K562 (cell line): ENCODE data around the gene ZFP36. TPM values are rescaled to one million over a fixed set of nuclear protein-coding genes. Genes with fewer than 3 reads are reported as not detected.

Experiments
- ARHGAP35 ChIP-seq: fragments of 450-650 bp; IDR thresholded peaks from 2 replicates; pipeline ENCODE4 v1.6.1; 2018; ENCODE audit not compliant: partially characterized antibody
- BRF1 ChIP-seq: IDR thresholded peaks from 3 replicates; pipeline ENCODE4 v1.6.1; 2011; ENCODE audit warnings: borderline replicate concordance, mild to moderate bottlenecking; ENCODE audit not compliant: insufficient read length; ENCODE audit errors: extremely low read depth
- CHCHD3 ChIP-seq: fragments of 250-450 bp; sonication (Bioruptor Pico); IDR thresholded peaks from 2 replicates; pipeline ENCODE4 v2.1.2; 2022; ENCODE audit warnings: mild to moderate bottlenecking
- EP400 ChIP-seq: fragments of 450-650 bp; IDR thresholded peaks from 2 replicates; pipeline ENCODE4 v1.6.1; 2017; ENCODE audit warnings: antibody characterized with exemption, mild to moderate bottlenecking, moderate library complexity
- ETS2 ChIP-seq: IDR thresholded peaks from 2 replicates; pipeline ENCODE4 v1.6.1; 2016; ENCODE audit warnings: borderline replicate concordance, missing genetic modification characterization, mild to moderate bottlenecking, moderate library complexity, missing compliant biosample characterization; ENCODE audit not compliant: poor library complexity, severe bottlenecking
- FOS ChIP-seq: IDR thresholded peaks from 3 replicates; pipeline ENCODE4 v1.6.1; 2011; ENCODE audit not compliant: insufficient read length; ENCODE audit errors: extremely low read depth
- JUNB ChIP-seq: fragments of 450-650 bp; formaldehyde crosslinking; conservative IDR thresholded peaks from 2 replicates; pipeline ENCODE4 v1.4.0; 2020; ENCODE audit warnings: mild to moderate bottlenecking
- KLF16 ChIP-seq: IDR thresholded peaks from 2 replicates; pipeline ENCODE4 v1.6.1; 2016; ENCODE audit warnings: antibody characterized with exemption
- MTA2 ChIP-seq: fragments of 450-650 bp; IDR thresholded peaks from 2 replicates; pipeline ENCODE4 v1.6.1; 2016; ENCODE audit warnings: low read depth
- RAD21 ChIP-seq, 2 experiments: fragments of 250-450 bp in 1 of 2; fragments of 450-650 bp in 1 of 2; sonication (Bioruptor Pico) in 1 of 2; formaldehyde crosslinking in 1 of 2; IDR thresholded peaks in 1 of 2; conservative IDR thresholded peaks in 1 of 2; 2 replicates each; pipeline versions ENCODE4 v1.4.0 to v1.8.0; 2020 to 2022; ENCODE audit warnings: mild to moderate bottlenecking in 2 of 2, moderate library complexity in 1 of 2
- RCOR1 ChIP-seq, 2 experiments: IDR thresholded peaks; 2 replicates each; pipeline ENCODE4 v1.6.1; 2012; ENCODE audit warnings: low read depth in 2 of 2, low read length in 2 of 2, borderline replicate concordance in 1 of 2, improper control_type of control experiment in 1 of 2
- SMAD4 ChIP-seq: fragments of 250-450 bp; sonication (Bioruptor Pico); conservative IDR thresholded peaks from 2 replicates; pipeline ENCODE4 v1.8.0; 2021; ENCODE audit warnings: inconsistent platforms, mild to moderate bottlenecking, moderate library complexity
- ZNF324 ChIP-seq: fragments of 250-450 bp; sonication (Bioruptor Pico); IDR thresholded peaks from 2 replicates; pipeline ENCODE4 v1.4.0; 2020; ENCODE audit warnings: mild to moderate bottlenecking
- ZNF431 ChIP-seq: sonication (generic); formaldehyde crosslinking; IDR thresholded peaks from 2 replicates; pipeline ENCODE4 v1.8.0; 2022; ENCODE audit warnings: mild to moderate bottlenecking, missing genetic modification reagents
- ZNF518B ChIP-seq: fragments of 250-450 bp; sonication (Bioruptor Pico); IDR thresholded peaks from 2 replicates; pipeline ENCODE4 v1.5.0; 2021; ENCODE audit warnings: mild to moderate bottlenecking, moderate library complexity
- ZNF586 ChIP-seq: fragments of 450-650 bp; formaldehyde crosslinking; conservative IDR thresholded peaks from 2 replicates; pipeline ENCODE4 v1.4.0; 2020; ENCODE audit warnings: mild to moderate bottlenecking, moderate library complexity
- ZNF785 ChIP-seq: fragments of 250-450 bp; sonication (Bioruptor Pico); IDR thresholded peaks from 2 replicates; pipeline ENCODE4 v1.4.0; 2020; ENCODE audit warnings: mild to moderate bottlenecking
- polyA plus RNA-seq, 8 experiments: library from polyadenylated mRNA; depleted of rRNA in 4 of 8; stranded (reverse) in 5 of 8; unstranded in 3 of 8; fragments of >200 nt; fragmentation: Nextera tagmentation in 2 of 8; fragmentation: Illumina TruSeq in 1 of 8; extraction: Ambion mirVana in 2 of 8; extraction: Trizol in 1 of 8; gene quantifications; 2 replicates each; pipeline versions ENCODE4 v1.2.1 to v1.2.3, GENCODE V29; 2011 to 2014; ENCODE audit warnings: inconsistent platforms in 1 of 8, missing spikeins in 1 of 8
- total RNA-seq, 7 experiments: library from RNA; depleted of rRNA in 6 of 7; stranded (reverse); fragments of >200 nt in 6 of 7; fragmentation: Illumina TruSeq in 2 of 7; extraction: Trizol in 2 of 7; gene quantifications; 2 replicates each; pipeline versions ENCODE4 v1.2.1 to v1.2.3, GENCODE V29; 2011 to 2021; ENCODE audit warnings: low replicate concordance in 1 of 7
- TF ChIP-seq, protein P1 (sequence below), 2 experiments: fragments of 450-650 bp; IDR thresholded peaks; 2 replicates each; pipeline ENCODE4 v1.6.1; 2018; ENCODE audit warnings: mild to moderate bottlenecking in 2 of 2, low read depth in 1 of 2; ENCODE audit not compliant: partially characterized antibody in 2 of 2
- TF ChIP-seq, protein P2 (sequence below): fragments of 450-650 bp; formaldehyde crosslinking; IDR thresholded peaks from 2 replicates; pipeline ENCODE4 v1.4.0; 2022; ENCODE audit warnings: mild to moderate bottlenecking, moderate library complexity

Gene ZFP36
- total and polyA plus RNA-seq, 9 of the 15 experiments (the other 6 are each of a cell fraction or from before 2014, with no cell fraction given), result 1.0 to 20.1 (median 3.5) TPM

DNA sequence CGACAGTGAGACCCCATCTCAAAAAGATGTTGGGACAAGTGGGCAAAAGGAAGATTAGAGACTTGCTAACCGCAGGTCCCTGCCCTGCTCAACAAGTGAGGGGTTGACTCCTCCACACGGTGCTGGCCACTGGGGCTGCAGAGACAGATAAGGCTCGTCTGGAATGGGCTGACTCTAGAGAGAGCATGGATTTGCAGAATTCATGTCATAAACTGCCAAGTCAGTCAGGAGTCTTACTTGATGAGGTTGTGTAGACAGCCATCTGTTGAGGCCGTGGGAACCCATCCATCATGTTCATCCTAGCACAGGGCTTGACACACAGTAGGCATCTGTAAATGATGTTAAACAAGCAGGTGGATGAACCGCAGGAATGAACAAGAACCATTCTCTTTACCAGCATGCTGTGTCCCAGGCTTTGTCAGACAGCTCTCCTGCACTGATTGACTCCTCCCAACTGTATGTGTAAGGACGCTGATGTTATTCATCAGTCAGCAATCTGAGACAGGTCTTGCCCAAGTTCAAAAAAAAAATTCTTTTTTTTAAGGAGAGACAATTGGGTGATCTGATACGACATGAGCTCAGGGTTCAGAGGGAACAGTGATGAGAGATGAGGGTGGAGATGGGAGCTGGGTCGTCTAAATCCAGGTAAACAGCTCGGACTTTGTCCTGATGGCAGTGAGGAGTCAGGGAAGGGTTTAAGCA is 24.6 kb upstream of the ZFP36 start (continued):
- TF ChIP-seq, protein P1, sequence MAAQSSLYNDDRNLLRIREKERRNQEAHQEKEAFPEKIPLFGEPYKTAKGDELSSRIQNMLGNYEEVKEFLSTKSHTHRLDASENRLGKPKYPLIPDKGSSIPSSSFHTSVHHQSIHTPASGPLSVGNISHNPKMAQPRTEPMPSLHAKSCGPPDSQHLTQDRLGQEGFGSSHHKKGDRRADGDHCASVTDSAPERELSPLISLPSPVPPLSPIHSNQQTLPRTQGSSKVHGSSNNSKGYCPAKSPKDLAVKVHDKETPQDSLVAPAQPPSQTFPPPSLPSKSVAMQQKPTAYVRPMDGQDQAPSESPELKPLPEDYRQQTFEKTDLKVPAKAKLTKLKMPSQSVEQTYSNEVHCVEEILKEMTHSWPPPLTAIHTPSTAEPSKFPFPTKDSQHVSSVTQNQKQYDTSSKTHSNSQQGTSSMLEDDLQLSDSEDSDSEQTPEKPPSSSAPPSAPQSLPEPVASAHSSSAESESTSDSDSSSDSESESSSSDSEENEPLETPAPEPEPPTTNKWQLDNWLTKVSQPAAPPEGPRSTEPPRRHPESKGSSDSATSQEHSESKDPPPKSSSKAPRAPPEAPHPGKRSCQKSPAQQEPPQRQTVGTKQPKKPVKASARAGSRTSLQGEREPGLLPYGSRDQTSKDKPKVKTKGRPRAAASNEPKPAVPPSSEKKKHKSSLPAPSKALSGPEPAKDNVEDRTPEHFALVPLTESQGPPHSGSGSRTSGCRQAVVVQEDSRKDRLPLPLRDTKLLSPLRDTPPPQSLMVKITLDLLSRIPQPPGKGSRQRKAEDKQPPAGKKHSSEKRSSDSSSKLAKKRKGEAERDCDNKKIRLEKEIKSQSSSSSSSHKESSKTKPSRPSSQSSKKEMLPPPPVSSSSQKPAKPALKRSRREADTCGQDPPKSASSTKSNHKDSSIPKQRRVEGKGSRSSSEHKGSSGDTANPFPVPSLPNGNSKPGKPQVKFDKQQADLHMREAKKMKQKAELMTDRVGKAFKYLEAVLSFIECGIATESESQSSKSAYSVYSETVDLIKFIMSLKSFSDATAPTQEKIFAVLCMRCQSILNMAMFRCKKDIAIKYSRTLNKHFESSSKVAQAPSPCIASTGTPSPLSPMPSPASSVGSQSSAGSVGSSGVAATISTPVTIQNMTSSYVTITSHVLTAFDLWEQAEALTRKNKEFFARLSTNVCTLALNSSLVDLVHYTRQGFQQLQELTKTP (IDR thresholded peaks at IDR 0.05; ENCODE audit: low read depth in 1 of 2, partially characterized antibody in 2 of 2), result no peak
- no peak for TF ChIP-seq ARHGAP35
- no peak for TF ChIP-seq ZNF518B
- no peak for TF ChIP-seq BRF1
- TF ChIP-seq FOS, result no peak
- TF ChIP-seq ZNF431 (CRISPR knock-in tag), result 0 out of 2 replicates have a peak, but pooled peaks have one; percentile 39
- no peak for TF ChIP-seq ZNF785 (CRISPR knock-in tag)
- TF ChIP-seq ZNF324 (CRISPR knock-in tag), result no peak
- no peak for TF ChIP-seq ETS2 (tag)
- peak; percentile 96 to 98 for TF ChIP-seq RCOR1 (IDR thresholded peaks at IDR 0.05; ENCODE audit: borderline replicate concordance in 1 of 2, low read depth in 2 of 2, low read length in 2 of 2)
- no peak for TF ChIP-seq RAD21 (CRISPR knock-in tag; conservative IDR thresholded peaks at IDR 0.05 in 1 of 2, IDR thresholded peaks at IDR 0.05 in 1 of 2)
- TF ChIP-seq, protein P2, sequence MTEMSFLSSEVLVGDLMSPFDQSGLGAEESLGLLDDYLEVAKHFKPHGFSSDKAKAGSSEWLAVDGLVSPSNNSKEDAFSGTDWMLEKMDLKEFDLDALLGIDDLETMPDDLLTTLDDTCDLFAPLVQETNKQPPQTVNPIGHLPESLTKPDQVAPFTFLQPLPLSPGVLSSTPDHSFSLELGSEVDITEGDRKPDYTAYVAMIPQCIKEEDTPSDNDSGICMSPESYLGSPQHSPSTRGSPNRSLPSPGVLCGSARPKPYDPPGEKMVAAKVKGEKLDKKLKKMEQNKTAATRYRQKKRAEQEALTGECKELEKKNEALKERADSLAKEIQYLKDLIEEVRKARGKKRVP (CRISPR knock-in tag), result peak; percentile 54; the same call in 1 of the 2 replicates
- TF ChIP-seq ZNF586 (CRISPR knock-in tag), result no peak
- TF ChIP-seq KLF16, result peak; percentile 95
- TF ChIP-seq JUNB (CRISPR knock-in tag), result no peak
- peak; percentile 88 for TF ChIP-seq MTA2
- no peak for TF ChIP-seq CHCHD3 (CRISPR knock-in tag)
- TF ChIP-seq EP400, result no peak
- peak; percentile 94 for TF ChIP-seq SMAD4 (CRISPR knock-in tag)
